Measurements from ENCODE around the gene OR11A1.

Gene OR11A1

GRCh38 chr6:29491574-29491973, 34.7 kb upstream of the OR11A1 start:
- Histone ChIP-seq H3K27ac (ENCODE audit: low read depth, low read length) (no peak overlapping the region), H3K27me3 (ENCODE audit: control insufficient read depth, insufficient read depth, low read length) (no peaks in the 10 kb centered on the region), H3K4me1 (ENCODE audit: control insufficient read depth, insufficient read depth, low read length) (no peaks in the 10 kb centered on the region), H3K9ac (ENCODE audit: low read length) (no peak overlapping the region), H3K4me3 (ENCODE audit: low read length) (no peak overlapping the region), H3K36me3 (ENCODE audit: control insufficient read depth, insufficient read depth, low read length) (no peaks in the 10 kb centered on the region)

GRCh38 chr6:29490552-29490951, 33.7 kb upstream of the OR11A1 start:
- Histone ChIP-seq H3K36me3 (ENCODE audit: control insufficient read depth, insufficient read depth, low read length) (no peaks in the 10 kb centered on the region), H3K27ac (ENCODE audit: low read depth, low read length) (no peak overlapping the region), H3K4me3 (ENCODE audit: low read length) (no peak overlapping the region), H3K9ac (ENCODE audit: low read length) (no peak overlapping the region), H3K4me1 (ENCODE audit: control insufficient read depth, insufficient read depth, low read length) (no peaks in the 10 kb centered on the region), H3K27me3 (ENCODE audit: control insufficient read depth, insufficient read depth, low read length) (no peaks in the 10 kb centered on the region)

GRCh38 chr6:29490055-29490454, 33.2 kb upstream of the OR11A1 start:
- Histone ChIP-seq H3K4me3 (ENCODE audit: low read length) (no peak overlapping the region), H3K36me3 (ENCODE audit: control insufficient read depth, insufficient read depth, low read length) (no peaks in the 10 kb centered on the region), H3K27ac (ENCODE audit: low read depth, low read length) (no peak overlapping the region), H3K9ac (ENCODE audit: low read length) (no peak overlapping the region), H3K4me1 (ENCODE audit: control insufficient read depth, insufficient read depth, low read length) (no peaks in the 10 kb centered on the region), H3K27me3 (ENCODE audit: control insufficient read depth, insufficient read depth, low read length) (no peaks in the 10 kb centered on the region)

GRCh38 chr6:29489286-29489685, 32.4 kb upstream of the OR11A1 start:
- H3K36me3 ChIP-seq (ENCODE audit: control insufficient read depth, insufficient read depth, low read length) = no peaks in the 10 kb centered on the region
- no peak overlapping the region for H3K9ac ChIP-seq (ENCODE audit: low read length)
- no peaks in the 10 kb centered on the region for H3K4me1 ChIP-seq (ENCODE audit: control insufficient read depth, insufficient read depth, low read length)
- H3K27ac ChIP-seq (ENCODE audit: low read depth, low read length) = no peak overlapping the region
- H3K27me3 ChIP-seq (ENCODE audit: control insufficient read depth, insufficient read depth, low read length) = no peaks in the 10 kb centered on the region
- H3K4me3 ChIP-seq (ENCODE audit: low read length) = no peak overlapping the region

- H3K27ac ChIP-seq (ENCODE audit: low read depth, low read length) = no peak overlapping the region
Measured at GRCh38 chr6:29488874-29489273, 32.0 kb upstream of the OR11A1 start.

GRCh38 chr6:29487660-29488059, 30.8 kb upstream of the OR11A1 start, which contains the start of gene MAS1L:
TSS of gene MAS1L (minus strand) at chr6:29487956. CDS start at chr6:29487902, 54 bp downstream.
- Histone ChIP-seq H3K27me3 (ENCODE audit: control insufficient read depth, insufficient read depth, low read length) (no peaks in the 10 kb centered on the region), H3K9ac (ENCODE audit: low read length) (no peak within 1 kb of the TSS), H3K27ac (ENCODE audit: low read depth, low read length) (no peak within 1 kb of the TSS), H3K4me3 (ENCODE audit: low read length) (no peak within 1 kb of the TSS), H3K36me3 (ENCODE audit: control insufficient read depth, insufficient read depth, low read length) (no peaks in the 10 kb centered on the region), H3K4me1 (ENCODE audit: control insufficient read depth, insufficient read depth, low read length) (no peaks in the 10 kb centered on the region)

More at GRCh38 chr6:29488874-29489273, 32.0 kb upstream of the OR11A1 start:
- Histone ChIP-seq H3K9ac (ENCODE audit: low read length) (no peak overlapping the region), H3K4me1 (ENCODE audit: control insufficient read depth, insufficient read depth, low read length) (no peaks in the 10 kb centered on the region), H3K27me3 (ENCODE audit: control insufficient read depth, insufficient read depth, low read length) (no peaks in the 10 kb centered on the region), H3K36me3 (ENCODE audit: control insufficient read depth, insufficient read depth, low read length) (no peaks in the 10 kb centered on the region), H3K4me3 (ENCODE audit: low read length) (no peak overlapping the region)

GRCh38 chr6:29487131-29487530, 30.3 kb upstream of the OR11A1 start:
- Histone ChIP-seq H3K27ac (ENCODE audit: low read depth, low read length) (no peak overlapping the region), H3K36me3 (ENCODE audit: control insufficient read depth, insufficient read depth, low read length) (no peaks in the 10 kb centered on the region), H3K9ac (ENCODE audit: low read length) (no peak overlapping the region), H3K4me1 (ENCODE audit: control insufficient read depth, insufficient read depth, low read length) (no peaks in the 10 kb centered on the region), H3K4me3 (ENCODE audit: low read length) (no peak overlapping the region), H3K27me3 (ENCODE audit: control insufficient read depth, insufficient read depth, low read length) (no peaks in the 10 kb centered on the region)

GRCh38 chr6:29486577-29486976, 29.7 kb upstream of the OR11A1 start:
- Histone ChIP-seq H3K36me3 (ENCODE audit: control insufficient read depth, insufficient read depth, low read length) (no peaks in the 10 kb centered on the region), H3K27ac (ENCODE audit: low read depth, low read length) (no peak overlapping the region), H3K27me3 (ENCODE audit: control insufficient read depth, insufficient read depth, low read length) (no peaks in the 10 kb centered on the region), H3K4me1 (ENCODE audit: control insufficient read depth, insufficient read depth, low read length) (no peaks in the 10 kb centered on the region), H3K9ac (ENCODE audit: low read length) (no peak overlapping the region), H3K4me3 (ENCODE audit: low read length) (no peak overlapping the region)

GRCh38 chr6:29483735-29484134, 26.9 kb upstream of the OR11A1 start:
- H3K4me3 ChIP-seq (ENCODE audit: low read length) = no peak overlapping the region
- H3K27ac ChIP-seq (ENCODE audit: low read depth, low read length) = no peak overlapping the region
- H3K9ac ChIP-seq (ENCODE audit: low read length) = no peak overlapping the region
- H3K36me3 ChIP-seq (ENCODE audit: control insufficient read depth, insufficient read depth, low read length) = no peaks in the 10 kb centered on the region
- no peaks in the 10 kb centered on the region for H3K4me1 ChIP-seq (ENCODE audit: control insufficient read depth, insufficient read depth, low read length)
- no peaks in the 10 kb centered on the region for H3K27me3 ChIP-seq (ENCODE audit: control insufficient read depth, insufficient read depth, low read length)

- no peak overlapping the region for H3K27ac ChIP-seq (ENCODE audit: low read depth, low read length)
- no peak overlapping the region for H3K9ac ChIP-seq (ENCODE audit: low read length)
- H3K27me3 ChIP-seq (ENCODE audit: control insufficient read depth, insufficient read depth, low read length) = no peaks in the 10 kb centered on the region
- H3K36me3 ChIP-seq (ENCODE audit: control insufficient read depth, insufficient read depth, low read length) = no peaks in the 10 kb centered on the region
- no peaks in the 10 kb centered on the region for H3K4me1 ChIP-seq (ENCODE audit: control insufficient read depth, insufficient read depth, low read length)
- H3K4me3 ChIP-seq (ENCODE audit: low read length) = no peak overlapping the region
Measured at GRCh38 chr6:29483186-29483585, 26.3 kb upstream of the OR11A1 start.

- Histone ChIP-seq H3K4me3 (ENCODE audit: low read length) (no peak overlapping the region), H3K27me3 (ENCODE audit: control insufficient read depth, insufficient read depth, low read length) (no peaks in the 10 kb centered on the region), H3K27ac (ENCODE audit: low read depth, low read length) (no peak overlapping the region), H3K4me1 (ENCODE audit: control insufficient read depth, insufficient read depth, low read length) (no peaks in the 10 kb centered on the region), H3K36me3 (ENCODE audit: control insufficient read depth, insufficient read depth, low read length) (no peaks in the 10 kb centered on the region), H3K9ac (ENCODE audit: low read length) (no peak overlapping the region)
Measured at GRCh38 chr6:29479560-29479959, 22.7 kb upstream of the OR11A1 start.

- Histone ChIP-seq H3K27ac (ENCODE audit: low read depth, low read length) (no peak overlapping the region), H3K27me3 (ENCODE audit: control insufficient read depth, insufficient read depth, low read length) (no peaks in the 10 kb centered on the region), H3K36me3 (ENCODE audit: control insufficient read depth, insufficient read depth, low read length) (no peaks in the 10 kb centered on the region), H3K9ac (ENCODE audit: low read length) (no peak overlapping the region), H3K4me3 (ENCODE audit: low read length) (no peak overlapping the region), H3K4me1 (ENCODE audit: control insufficient read depth, insufficient read depth, low read length) (no peaks in the 10 kb centered on the region)
Measured at GRCh38 chr6:29478740-29479139, 21.9 kb upstream of the OR11A1 start.

- no peaks in the 10 kb centered on the region for H3K36me3 ChIP-seq (ENCODE audit: control insufficient read depth, insufficient read depth, low read length)
Measured at GRCh38 chr6:29477923-29478450, 21.1 kb upstream of the OR11A1 start.

More at GRCh38 chr6:29477923-29478450, 21.1 kb upstream of the OR11A1 start:
- H3K4me1 ChIP-seq (ENCODE audit: control insufficient read depth, insufficient read depth, low read length) = no peaks in the 10 kb centered on the region
- H3K4me3 ChIP-seq (ENCODE audit: low read length) = no peak overlapping the region
- H3K27me3 ChIP-seq (ENCODE audit: control insufficient read depth, insufficient read depth, low read length) = no peaks in the 10 kb centered on the region
- no peak overlapping the region for H3K9ac ChIP-seq (ENCODE audit: low read length)
- H3K27ac ChIP-seq (ENCODE audit: low read depth, low read length) = no peak overlapping the region
